MM.1S (cell line): ENCODE data around the gene DEDD2.

Source experiments
- EZH2 ChIP-seq: fragments of 300-600 bp; sonication (generic); optimal IDR thresholded peaks from 2 replicates; pipeline ENCODE3; 2017; ENCODE audit warnings: low read depth, mild to moderate bottlenecking, antibody characterized with exemption, low read length, mixed read lengths
- TF ChIP-seq, protein P1 (sequence below): fragments of 300-600 bp; sonication (generic); IDR thresholded peaks from 2 replicates; pipeline ENCODE4 v1.5.1; 2016; ENCODE audit warnings: antibody characterized with exemption, low read length, mixed read lengths

DNA sequence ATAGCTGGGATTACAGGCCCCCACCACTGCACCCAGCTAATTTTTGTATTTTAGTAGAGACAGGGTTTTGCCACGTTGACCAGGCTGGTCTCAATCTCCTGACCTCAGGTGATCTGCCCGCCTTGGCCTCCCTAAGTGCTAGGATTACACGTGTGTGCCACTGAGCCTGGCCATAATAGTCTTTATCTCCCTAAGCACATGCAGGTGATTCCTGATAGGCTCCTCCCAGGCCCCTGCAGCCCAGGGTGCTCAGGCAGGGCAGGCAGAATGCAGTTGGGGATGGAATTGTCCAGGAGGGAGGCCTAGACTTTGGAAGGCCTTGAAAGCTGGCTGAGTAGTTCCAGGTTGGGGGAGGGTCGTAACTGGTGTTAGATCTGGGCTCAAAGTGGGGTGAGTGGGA is 11.2 kb upstream of the DEDD2 start:
- TF ChIP-seq, protein P1, sequence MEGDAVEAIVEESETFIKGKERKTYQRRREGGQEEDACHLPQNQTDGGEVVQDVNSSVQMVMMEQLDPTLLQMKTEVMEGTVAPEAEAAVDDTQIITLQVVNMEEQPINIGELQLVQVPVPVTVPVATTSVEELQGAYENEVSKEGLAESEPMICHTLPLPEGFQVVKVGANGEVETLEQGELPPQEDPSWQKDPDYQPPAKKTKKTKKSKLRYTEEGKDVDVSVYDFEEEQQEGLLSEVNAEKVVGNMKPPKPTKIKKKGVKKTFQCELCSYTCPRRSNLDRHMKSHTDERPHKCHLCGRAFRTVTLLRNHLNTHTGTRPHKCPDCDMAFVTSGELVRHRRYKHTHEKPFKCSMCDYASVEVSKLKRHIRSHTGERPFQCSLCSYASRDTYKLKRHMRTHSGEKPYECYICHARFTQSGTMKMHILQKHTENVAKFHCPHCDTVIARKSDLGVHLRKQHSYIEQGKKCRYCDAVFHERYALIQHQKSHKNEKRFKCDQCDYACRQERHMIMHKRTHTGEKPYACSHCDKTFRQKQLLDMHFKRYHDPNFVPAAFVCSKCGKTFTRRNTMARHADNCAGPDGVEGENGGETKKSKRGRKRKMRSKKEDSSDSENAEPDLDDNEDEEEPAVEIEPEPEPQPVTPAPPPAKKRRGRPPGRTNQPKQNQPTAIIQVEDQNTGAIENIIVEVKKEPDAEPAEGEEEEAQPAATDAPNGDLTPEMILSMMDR, result no peak
- no peak for TF ChIP-seq EZH2
